GM19240 (cell line): ENCODE data around the gene LRRC3C.
"Not testable (repeated sequence)": the region's sequence is repeated elsewhere in the genome, so short reads cannot be mapped to it uniquely, and the experiment has no call there.

Experiments used
- DNase-seq: peaks from one replicate; pipeline ENCODE4 v3.0.0; 2011; ENCODE audit warnings: low spot score; ENCODE audit not compliant: insufficient read length

LRRC3C gene, protein sequence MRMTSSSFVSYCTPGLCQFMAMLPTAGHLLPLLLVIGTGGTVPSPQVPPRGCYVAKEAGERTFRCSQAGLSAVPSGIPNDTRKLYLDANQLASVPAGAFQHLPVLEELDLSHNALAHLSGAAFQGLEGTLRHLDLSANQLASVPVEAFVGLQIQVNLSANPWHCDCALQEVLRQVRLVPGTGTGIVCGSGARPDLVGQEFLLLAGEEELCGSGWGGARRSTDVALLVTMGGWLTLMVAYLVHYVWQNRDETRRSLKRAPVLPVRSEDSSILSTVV

DNA sequence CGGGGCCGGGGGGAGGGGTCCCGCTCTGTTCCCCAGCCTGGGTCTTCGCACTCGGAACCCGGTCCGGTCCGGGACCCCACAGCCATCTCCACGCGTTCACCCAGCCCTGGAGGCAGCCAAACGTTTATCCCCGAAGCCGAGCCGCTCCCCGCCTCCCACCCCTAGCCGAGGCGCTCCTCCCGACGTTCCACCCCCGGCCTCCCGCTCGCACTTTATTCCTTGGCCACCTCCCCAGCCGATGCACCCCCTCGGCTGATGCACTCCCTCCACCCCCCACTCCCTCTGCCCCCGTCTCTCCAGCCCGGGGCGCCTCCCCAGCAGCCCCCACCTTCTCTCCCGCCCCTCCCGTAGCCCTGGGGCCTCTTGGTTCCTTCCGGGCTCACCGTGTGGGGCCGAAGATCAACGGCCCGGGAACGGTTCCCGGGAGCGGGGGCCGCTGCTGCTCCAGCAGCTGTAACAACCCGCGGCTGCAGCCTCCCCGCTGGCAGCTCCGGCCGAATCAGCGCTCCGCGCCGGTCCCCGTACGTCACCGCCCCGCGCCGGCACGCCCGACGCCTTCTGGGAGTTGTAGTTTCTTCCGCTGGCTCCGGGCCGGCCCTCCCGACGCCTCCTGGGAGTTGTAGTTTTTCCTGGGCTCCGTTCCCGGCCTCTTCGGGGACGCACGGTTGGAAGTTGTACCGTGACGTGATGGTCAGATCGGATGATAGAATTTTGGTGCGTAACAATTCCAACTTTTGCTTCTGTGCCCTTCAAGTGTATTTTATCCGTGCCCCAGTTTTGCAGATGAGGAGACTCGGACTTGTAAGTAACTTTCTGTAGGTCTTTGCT lies at the start of gene LRRC3C, which contains the start of gene ORMDL3:
Gene LRRC3C (plus strand): TSS at position 632 of the 828 bp plus-strand sequence. CDS start 13,792 bp downstream, outside the sequence.
Gene ORMDL3 (minus strand): TSS at position 501 of the 828 bp plus-strand sequence. CDS start 3,398 bp downstream, outside the sequence.
- peak; percentile 72 for DNase-seq

GRCh38 chr17:39886102-39886501 lies 41.4 kb upstream of the LRRC3C start:
- DNase-seq, result not testable (repeated sequence)

GRCh38 chr17:39887078-39887477 lies 40.5 kb upstream of the LRRC3C start:
- no peak for DNase-seq

GRCh38 chr17:39889200-39889599 lies 38.3 kb upstream of the LRRC3C start:
- no peak for DNase-seq

DNA sequence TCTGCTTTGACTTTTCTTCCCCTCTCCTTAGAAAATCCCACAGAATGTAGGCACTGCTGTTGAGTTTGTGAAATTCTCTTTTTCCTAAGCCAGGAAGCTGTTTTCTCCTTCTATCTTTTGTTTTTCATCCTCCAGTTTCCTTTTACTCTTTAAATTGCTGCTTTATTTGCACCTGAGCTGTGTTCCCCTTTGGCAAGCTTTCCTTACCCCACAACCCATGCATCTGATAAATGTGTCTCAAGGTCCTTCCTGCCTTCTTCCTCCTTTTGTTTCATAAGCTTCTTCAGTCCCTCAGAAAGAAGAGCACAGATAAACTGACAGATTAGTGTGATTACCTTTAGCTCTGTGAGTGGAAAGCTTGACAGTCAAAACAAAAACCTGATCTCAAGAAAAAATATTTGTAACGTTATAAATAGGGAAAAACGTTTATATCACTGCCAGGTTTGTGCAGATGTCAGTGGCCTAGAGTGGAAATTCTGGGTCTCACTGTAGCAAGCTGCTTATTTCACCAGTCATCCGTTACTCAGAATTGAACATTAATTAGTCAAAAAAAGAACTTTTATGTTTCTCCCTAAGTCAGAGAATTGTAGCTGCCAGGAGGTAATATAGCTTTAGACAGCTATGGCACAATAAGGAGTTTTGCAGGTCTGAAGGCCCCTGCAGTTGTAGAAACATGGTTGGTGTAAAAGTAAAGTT lies 32.7 kb upstream of the LRRC3C start:
- DNase-seq, result no peak

GRCh38 chr17:39898088-39898487 lies 29.4 kb upstream of the LRRC3C start:
- DNase-seq, result no peak

DNA sequence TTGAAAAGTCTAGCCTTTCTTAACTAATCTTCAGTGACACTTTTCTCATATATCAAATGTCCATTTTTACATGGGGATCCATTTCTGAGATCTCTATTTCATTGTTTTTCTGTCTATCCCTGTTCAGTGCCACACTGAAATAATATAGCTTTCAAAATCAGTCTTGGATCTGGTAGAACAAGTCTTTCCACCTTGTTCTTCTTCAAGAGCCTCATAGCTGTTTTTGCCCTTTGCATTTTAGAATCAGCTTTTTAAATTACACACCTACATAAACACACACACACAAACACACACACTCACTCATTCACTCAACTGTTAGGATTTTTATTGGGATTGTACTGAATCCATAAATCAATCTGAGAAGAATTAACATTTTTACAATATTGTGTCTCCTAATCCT lies 28.3 kb upstream of the LRRC3C start:
- DNase-seq, result no peak

DNA sequence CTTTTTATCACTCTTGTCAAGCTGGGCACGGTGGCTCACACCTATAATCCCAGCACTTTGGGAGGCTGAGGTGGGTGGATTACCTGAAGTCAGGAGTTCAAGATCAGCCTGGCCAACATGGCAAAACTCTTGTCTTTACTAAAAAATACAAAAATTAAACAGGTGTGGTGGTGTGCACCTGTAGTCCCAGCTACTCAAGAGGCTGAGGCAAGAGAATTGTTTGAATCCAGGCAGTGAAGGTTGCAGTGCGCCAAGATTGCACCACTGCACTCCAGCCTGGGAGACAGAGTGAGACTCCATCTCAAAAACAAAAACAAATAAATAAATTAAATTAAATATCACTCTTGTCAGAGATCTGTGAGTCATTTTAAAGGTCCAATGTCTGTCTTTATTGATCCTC lies 25.5 kb upstream of the LRRC3C start:
- DNase-seq, result not testable (repeated sequence)

- DNase-seq, result no peak
Measured at GRCh38 chr17:39903158-39903884, 24.2 kb upstream of the LRRC3C start.

GRCh38 chr17:39904990-39905288 lies 22.6 kb upstream of the LRRC3C start:
- DNase-seq, result no peak

- DNase-seq, result no peak
Measured at GRCh38 chr17:39908789-39909352, 18.7 kb upstream of the LRRC3C start.

- no peak for DNase-seq
Measured at GRCh38 chr17:39913989-39914388, 13.5 kb upstream of the LRRC3C start.

DNA sequence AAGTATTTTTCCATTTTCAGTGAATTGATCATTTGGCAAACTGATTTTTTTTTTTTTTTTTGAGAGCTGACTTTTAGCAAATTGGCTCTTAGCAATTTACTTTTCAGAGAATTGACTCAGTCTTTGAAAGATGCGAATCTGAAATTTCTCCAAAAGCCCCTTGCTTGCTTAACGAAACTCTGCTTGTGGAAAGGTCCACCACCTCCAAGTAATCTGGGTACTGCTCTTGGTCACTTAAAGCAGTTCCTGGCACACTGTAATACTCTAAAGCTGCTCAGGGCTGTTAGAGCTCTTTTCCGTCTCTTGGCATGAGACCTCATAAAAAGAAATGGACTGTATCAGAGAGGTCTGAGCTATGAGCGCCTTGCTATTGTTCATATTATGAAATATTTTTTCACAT lies 12.0 kb upstream of the LRRC3C start:
- DNase-seq, result no peak

DNA sequence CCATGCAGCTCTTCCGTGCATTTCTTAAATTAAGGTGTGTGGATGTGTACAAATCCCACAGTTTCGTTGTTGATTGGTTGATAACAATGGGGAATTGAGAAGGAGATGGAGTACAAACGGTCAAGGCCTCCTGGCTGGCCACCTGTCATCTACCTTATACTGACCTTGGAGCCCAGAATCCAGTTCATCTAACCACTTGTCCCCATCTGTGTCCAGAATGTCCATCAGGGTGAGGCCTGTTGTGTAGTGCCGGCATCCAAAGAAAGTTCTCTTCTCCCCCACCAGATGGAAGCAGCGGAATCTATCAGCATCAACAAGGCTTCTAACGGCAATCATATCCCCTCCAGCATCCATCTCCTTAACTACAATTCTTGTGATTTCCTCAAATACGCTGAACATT lies 10.6 kb upstream of the LRRC3C start:
- no peak for DNase-seq

GRCh38 chr17:39919087-39919683 lies 8.3 kb upstream of the LRRC3C start:
- no peak for DNase-seq

DNA sequence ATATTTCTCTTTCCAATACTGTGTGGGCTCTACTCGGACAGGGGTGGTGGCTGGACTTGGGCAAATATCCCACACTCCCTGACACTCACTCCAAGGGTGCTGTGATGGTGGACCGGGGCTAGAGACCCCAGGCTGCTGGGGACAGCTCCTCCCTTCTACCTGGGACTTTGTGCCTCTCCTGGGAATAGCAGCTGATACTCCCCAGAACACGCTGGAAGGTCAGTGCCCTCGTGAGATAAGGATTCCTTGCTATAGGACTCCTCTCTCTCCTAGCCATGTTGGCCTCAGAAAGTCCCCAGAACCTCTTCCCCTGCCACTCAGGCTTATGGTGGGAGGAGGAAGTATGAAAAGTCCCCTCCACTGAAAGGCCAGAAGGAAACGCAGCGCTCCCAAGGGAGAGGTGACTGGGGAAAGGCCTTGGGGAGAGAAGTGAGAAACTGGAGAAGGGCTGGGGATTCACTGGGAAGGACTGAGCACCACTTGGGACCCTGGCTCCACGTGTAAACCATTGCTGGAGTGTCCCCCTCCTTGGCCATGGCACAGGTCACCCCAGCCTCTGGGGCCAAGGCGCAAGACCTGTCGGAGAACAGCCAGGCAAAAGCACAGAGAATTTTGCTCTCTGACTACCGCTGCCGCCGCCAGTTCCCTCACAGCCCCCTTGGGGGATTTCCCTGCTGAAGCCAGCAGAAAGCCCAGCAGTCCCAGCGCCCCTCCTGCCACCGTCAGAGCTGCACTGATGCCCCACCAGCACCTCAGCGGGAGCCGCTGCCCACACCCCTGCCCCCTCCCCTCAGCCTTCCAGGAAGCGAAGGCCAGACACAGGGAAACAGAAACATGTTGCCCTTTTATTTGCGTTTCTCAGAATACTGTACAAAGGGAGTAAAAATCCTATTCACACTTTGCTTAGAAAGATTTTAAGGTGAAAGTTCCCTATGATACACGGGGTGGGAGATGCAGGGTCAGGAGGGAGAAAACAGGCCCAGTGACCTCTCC lies 7.0 kb upstream of the LRRC3C start:
- no peak for DNase-seq

DNA sequence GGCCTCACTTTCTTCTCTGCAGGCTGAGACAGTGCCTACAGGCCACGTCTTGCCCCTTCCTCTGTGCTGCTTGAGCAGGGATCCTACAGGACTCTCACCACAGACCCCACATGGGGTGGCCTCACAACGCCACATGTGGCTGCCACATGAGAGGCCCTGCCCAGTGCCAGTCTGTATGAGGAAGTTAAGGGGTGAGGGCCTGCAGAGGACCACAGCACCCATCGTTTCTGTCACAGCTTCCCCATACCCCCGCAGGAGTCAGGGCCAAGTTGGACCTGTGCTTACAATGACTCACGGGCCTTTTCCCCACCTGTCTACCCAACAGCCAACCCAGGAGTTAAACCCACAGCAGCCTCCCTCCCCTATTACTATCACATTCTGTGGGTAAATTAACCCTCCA lies 6.2 kb upstream of the LRRC3C start:
- no peak for DNase-seq

- no peak for DNase-seq
Measured at GRCh38 chr17:39922006-39922405, 5.5 kb upstream of the LRRC3C start.

DNA sequence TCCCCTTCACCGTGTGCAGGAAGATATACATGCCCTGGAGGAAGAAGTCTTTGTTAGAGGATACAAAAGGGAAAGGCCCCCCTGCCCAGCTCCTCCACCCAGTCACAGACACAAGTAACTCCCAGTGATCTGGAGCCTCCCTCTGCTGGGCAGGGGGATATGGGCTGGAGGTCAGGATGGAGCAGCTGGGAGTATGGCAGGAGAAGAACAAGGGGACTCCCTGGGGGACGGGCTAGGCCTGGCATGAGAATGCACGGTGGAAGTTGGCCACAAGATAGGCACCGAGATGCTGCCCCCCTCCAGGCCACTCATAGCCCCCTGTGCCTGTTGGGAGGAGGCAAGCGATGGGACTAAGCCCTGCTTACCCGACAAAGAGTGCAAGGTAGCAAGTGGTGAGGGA lies 4.3 kb upstream of the LRRC3C start:
- no peak for DNase-seq
